IMR-90 (cell line): Measurements from ENCODE around the gene CYP4V2. TPM values are rescaled to one million over a fixed set of nuclear protein-coding genes. Genes with fewer than 3 reads are reported as not detected.

Source experiments
- ATAC-seq: fragments of 200-7000 bp; cut with Tn5 transposase; 2 replicates; pipeline ENCODE4 v1.9.1; 2020; ENCODE audit warnings: low read depth, mild to moderate bottlenecking, moderate library complexity
- BruUV-seq: library from RNA; stranded (reverse); fragments of 400-500 nt; replicated peaks from 2 replicates; lab custom pipeline; 2021; lab: Mats Ljungman, UMichigan
- CTCF ChIA-PET: fragments of 300-600 bp; formaldehyde crosslinking; extraction: SDS; loops from one replicate; lab custom pipeline; 2021; ENCODE audit warnings: antibody characterized with exemption; lab: Yijun Ruan, JAX
- POLR2A ChIA-PET: fragments of 300-600 bp; sonication (Branson Sonifier 250); formaldehyde crosslinking; loops from one replicate; lab custom pipeline; 2022; ENCODE audit warnings: antibody characterized with exemption; ENCODE audit not compliant: unreplicated experiment; lab: Charles Lee
- DNase-seq: peaks from one replicate; pipeline ENCODE4 v3.0.0; 2013
- H2AFZ ChIP-seq: replicated peaks from 2 replicates; pipeline ENCODE3; 2013; ENCODE audit warnings: low read length, mild to moderate bottlenecking; ENCODE audit not compliant: poor library complexity
- H2AK5ac ChIP-seq: 2 replicates; pipeline ENCODE4 v1.6.1; 2013; ENCODE audit warnings: low read depth, low read length, inconsistent platforms
- H2AK9ac ChIP-seq: replicated peaks from 2 replicates; pipeline ENCODE3; 2013; ENCODE audit warnings: mild to moderate bottlenecking, low read depth, low read length, moderate library complexity; ENCODE audit not compliant: poor library complexity
- H2BK120ac ChIP-seq: 2 replicates; pipeline ENCODE4 v1.6.1; 2013; ENCODE audit warnings: low read depth, low read length, inconsistent platforms
- H2BK15ac ChIP-seq: 3 replicates; pipeline ENCODE4 v1.6.1; 2013; ENCODE audit warnings: low read depth, low read length, inconsistent platforms
- H2BK20ac ChIP-seq: 2 replicates; pipeline ENCODE4 v1.6.1; 2013; ENCODE audit warnings: low read depth, mild to moderate bottlenecking, inconsistent platforms, low read length, moderate library complexity
- H2BK5ac ChIP-seq: 2 replicates; pipeline ENCODE4 v1.6.1; 2013; ENCODE audit warnings: mild to moderate bottlenecking, low read depth, low read length, inconsistent platforms; ENCODE audit not compliant: poor library complexity, severe bottlenecking
- H3K14ac ChIP-seq: replicated peaks from 2 replicates; pipeline ENCODE4 v1.6.1; 2013; ENCODE audit warnings: low read depth, low read length, inconsistent platforms
- H3K18ac ChIP-seq: 2 replicates; pipeline ENCODE4 v1.6.1; 2013; ENCODE audit warnings: low read depth, low read length, control low read depth
- H3K23ac ChIP-seq: 2 replicates; pipeline ENCODE4 v1.6.1; 2013; ENCODE audit warnings: low read depth, low read length, inconsistent platforms
- H3K27ac ChIP-seq: 2 replicates; pipeline ENCODE4 v1.5.1; 2013; ENCODE audit warnings: mild to moderate bottlenecking, control low read depth, low read length; ENCODE audit not compliant: insufficient read depth
- H3K27me3 ChIP-seq: 2 replicates; pipeline ENCODE4 v1.6.1; 2013; ENCODE audit warnings: low read length; ENCODE audit not compliant: control insufficient read depth, insufficient read depth
- H3K36me3 ChIP-seq: 2 replicates; pipeline ENCODE4 v1.6.1; 2013; ENCODE audit warnings: low read length, mixed read lengths; ENCODE audit not compliant: control insufficient read depth, insufficient read depth
- H3K4ac ChIP-seq: 2 replicates; pipeline ENCODE4 v1.6.1; 2013; ENCODE audit warnings: low read depth, low read length, inconsistent platforms
- H3K4me1 ChIP-seq: 2 replicates; pipeline ENCODE4 v1.6.1; 2013; ENCODE audit warnings: low read length, mixed read lengths; ENCODE audit not compliant: control insufficient read depth, insufficient read depth
- H3K4me2 ChIP-seq: 2 replicates; pipeline ENCODE4 v1.6.1; 2013; ENCODE audit warnings: low read depth, mild to moderate bottlenecking, control low read depth, low read length, moderate library complexity
- H3K4me3 ChIP-seq: 2 replicates; pipeline ENCODE4 v1.5.1; 2013; ENCODE audit warnings: low read depth, mild to moderate bottlenecking, control low read depth, low read length, moderate library complexity; ENCODE audit not compliant: insufficient read depth
- H3K56ac ChIP-seq: 2 replicates; pipeline ENCODE4 v1.6.1; 2013; ENCODE audit warnings: low read length, inconsistent platforms; ENCODE audit not compliant: insufficient read depth; ENCODE audit errors: extremely low read depth
- H3K79me1 ChIP-seq, 2 experiments: 2 replicates each; pipeline ENCODE4 v1.6.1; 2013; ENCODE audit warnings: low read length in 2 of 2, inconsistent platforms in 1 of 2, low read depth in 1 of 2
- H3K9ac ChIP-seq: 2 replicates; pipeline ENCODE4 v1.6.1; 2013; ENCODE audit warnings: low read depth, low read length, control low read depth
- H3K9me1 ChIP-seq: 2 replicates; pipeline ENCODE4 v1.6.1; 2013; ENCODE audit warnings: low read length, inconsistent platforms; ENCODE audit not compliant: insufficient read depth
- H3K9me3 ChIP-seq: 2 replicates; pipeline ENCODE4 v1.6.1; 2013; ENCODE audit warnings: low read length; ENCODE audit not compliant: control insufficient read depth, insufficient read depth
- H4K20me1 ChIP-seq: 2 replicates; pipeline ENCODE4 v1.6.1; 2013; ENCODE audit warnings: low read length, inconsistent platforms; ENCODE audit not compliant: insufficient read depth
- H4K5ac ChIP-seq: 2 replicates; pipeline ENCODE4 v1.6.1; 2013; ENCODE audit warnings: mild to moderate bottlenecking, low read depth, low read length, control low read depth
- H4K8ac ChIP-seq, 2 experiments: 2 replicates each; pipeline ENCODE4 v1.6.1; 2013; ENCODE audit warnings: low read depth in 2 of 2, low read length in 2 of 2, control low read depth in 1 of 2, inconsistent platforms in 1 of 2
- H4K91ac ChIP-seq: 2 replicates; pipeline ENCODE4 v1.6.1; 2013; ENCODE audit warnings: low read depth, low read length, inconsistent platforms; ENCODE audit not compliant: insufficient read depth
- BHLHE40 ChIP-seq: fragments of 150-350 bp; IDR thresholded peaks from 2 replicates; pipeline ENCODE4 v1.6.1; 2016; ENCODE audit warnings: mild to moderate bottlenecking, low read depth, low read length
- CHD1 ChIP-seq: IDR thresholded peaks from 2 replicates; pipeline ENCODE4 v1.6.1; 2012; ENCODE audit warnings: low read depth, low read length, improper control_type of control experiment
- MAZ ChIP-seq: IDR thresholded peaks from 2 replicates; pipeline ENCODE4 v1.6.1; 2012; ENCODE audit warnings: low read depth, mild to moderate bottlenecking, low read length, improper control_type of control experiment, moderate library complexity, borderline replicate concordance
- NFE2L2 ChIP-seq: fragments of 150-350 bp; IDR thresholded peaks from 2 replicates; pipeline ENCODE4 v1.6.1; 2016; ENCODE audit warnings: low read depth, mild to moderate bottlenecking, low read length
- POLR2A ChIP-seq: IDR thresholded peaks from 2 replicates; pipeline ENCODE4 v1.6.1; 2012; ENCODE audit warnings: mild to moderate bottlenecking, low read depth, low read length
- RAD21 ChIP-seq: IDR thresholded peaks from 2 replicates; pipeline ENCODE4 v1.6.1; 2012; ENCODE audit warnings: low read length, improper control_type of control experiment
- RFX5 ChIP-seq: IDR thresholded peaks from 2 replicates; pipeline ENCODE4 v1.8.0; 2012; ENCODE audit warnings: low read depth, mild to moderate bottlenecking, low read length, moderate library complexity
- SMC3 ChIP-seq: fragments of 150-350 bp; IDR thresholded peaks from 2 replicates; pipeline ENCODE4 v1.6.1; 2016; ENCODE audit warnings: low read depth, mild to moderate bottlenecking, antibody characterized with exemption, low read length, moderate library complexity
- USF2 ChIP-seq: fragments of 150-350 bp; IDR thresholded peaks from 2 replicates; pipeline ENCODE4 v1.6.1; 2017; ENCODE audit warnings: mild to moderate bottlenecking, antibody characterized with exemption, low read length, low read depth
- WGBS, 2 experiments: methylation state at CpG; one replicate each; pipeline versions ENCODE4 v1.1.5 to v1.1.7; 2013; ENCODE audit warnings: missing lambda C conversion rate in 2 of 2; ENCODE audit not compliant: insufficient read length in 1 of 2; ENCODE audit errors: extremely low coverage in 2 of 2; 5-methylcytosine and 5-hydroxymethylcytosine counted together
- dilution Hi-C: fragments of 300-500 bp; cut with HindIII; formaldehyde crosslinking; loops from one replicate; pipeline ENCODE4 v1.14.3; 2018; ENCODE audit warnings: low sequenced_read_pairs; ENCODE audit not compliant: unreplicated experiment
- in situ Hi-C: fragments of 300-500 bp; cut with MboI; formaldehyde crosslinking; loops from 3 replicates; pipeline ENCODE4 v1.14.3; 2019; ENCODE audit warnings: low sequenced_read_pairs, inconsistent platforms, mixed read lengths
- intact Hi-C: fragments of 100-400 bp; cut with micrococcal nuclease; formaldehyde crosslinking; loops from 2 replicates; pipeline ENCODE4 v1.10.0; 2022
- polyA plus RNA-seq, 3 experiments: library from polyadenylated mRNA; depleted of rRNA; stranded (reverse); fragments of >200 nt; gene quantifications; 2 replicates each; pipeline ENCODE4 v1.2.3, GENCODE V29; 2012; ENCODE audit warnings: low replicate concordance in 1 of 3
- total RNA-seq: library from RNA; depleted of rRNA; stranded (reverse); fragments of >200 nt; gene quantifications from 2 replicates; pipeline ENCODE4 v1.2.3, GENCODE V29; 2012

CYP4V2 gene
- total and polyA plus RNA-seq, 2 of the 4 experiments (the other 2 are of a cell fraction): 3.9 to 4.1 TPM

- WGBS, 2 experiments: no CpG with 5 or more reads among the region's 7 CpGs
These were observed 39.9 kb upstream of the CYP4V2 start for GRCh38 chr4:186151499-186151898.

More at GRCh38 chr4:186151499-186151898, 39.9 kb upstream of the CYP4V2 start:
- Histone ChIP-seq H3K36me3 (no peaks in the 10 kb centered on the region), H3K79me1 (no peaks in the 10 kb centered on the region), H2AFZ (no peak overlapping the region), H4K20me1 (no peaks in the 10 kb centered on the region), H3K9ac (no peak overlapping the region), H3K4me2 (no peak overlapping the region), H3K4me1 (no peaks in the 10 kb centered on the region), H3K4ac (no peak overlapping the region), H3K9me3 (no peaks in the 10 kb centered on the region), H2BK120ac (no peak overlapping the region), H3K56ac (no peak overlapping the region), H2AK9ac (no peak overlapping the region), H3K27ac (no peak overlapping the region), H3K27me3 (no peaks in the 10 kb centered on the region), H2BK20ac (no peak overlapping the region), H3K9me1 (no peaks in the 10 kb centered on the region), H4K91ac (no peak overlapping the region), H3K4me3 (no peak overlapping the region), H2AK5ac (no peak overlapping the region), H3K14ac (no peak overlapping the region), H4K5ac (no peak overlapping the region), H2BK5ac (no peak overlapping the region), H4K8ac (no peak overlapping the region), H3K23ac (no peak overlapping the region), H2BK15ac (no peak overlapping the region), H3K18ac (no peak overlapping the region)
- in situ Hi-C loops (no loop called here), intact Hi-C loops (no loop called here), dilution Hi-C loops (no loop called here)
- BruUV-seq: no TSS peak
- DNase-seq (no peak), ATAC-seq (no peak)
- TF ChIP-seq POLR2A (no peak), NFE2L2 (no peak), MAZ (no peak), USF2 (no peak), CHD1 (no peak), BHLHE40 (no peak), SMC3 (no peak), RAD21 (no peak), RFX5 (no peak)
- POLR2A ChIA-PET: no interaction called here
- CTCF ChIA-PET: no interaction called here
